Measurements from ENCODE around the gene GLDN.

GLDN gene

GRCh38 chr15:51365417-51365816 is 24.0 kb downstream of the GLDN start:
- no peak for DNase-seq

- DNase-seq = no peak
Measured at GRCh38 chr15:51366071-51366470, 24.6 kb downstream of the GLDN start.

GRCh38 chr15:51366920-51367319 is 25.5 kb downstream of the GLDN start:
- DNase-seq = no peak

- DNase-seq = no peak
Measured at GRCh38 chr15:51367322-51367976, 26.0 kb downstream of the GLDN start.

- no peak for DNase-seq
Measured at GRCh38 chr15:51368307-51368706, 26.9 kb downstream of the GLDN start.

- no peak for DNase-seq
Measured at GRCh38 chr15:51368751-51369450, 27.4 kb downstream of the GLDN start.

- no peak for DNase-seq
Measured at GRCh38 chr15:51369451-51369761, 28.0 kb downstream of the GLDN start.

GRCh38 chr15:51371266-51371665 is 29.8 kb downstream of the GLDN start:
- DNase-seq = no peak

- DNase-seq = no peak
Measured at GRCh38 chr15:51374131-51374530, 32.7 kb downstream of the GLDN start.

GRCh38 chr15:51375966-51376640 is 34.6 kb downstream of the GLDN start:
- DNase-seq = no peak

GRCh38 chr15:51377038-51377786 is 35.8 kb downstream of the GLDN start:
- no peak for DNase-seq

GRCh38 chr15:51378406-51378805 is 37.0 kb downstream of the GLDN start:
- DNase-seq = no peak

- DNase-seq = no peak
Measured at GRCh38 chr15:51379390-51379789, 37.9 kb downstream of the GLDN start.

GRCh38 chr15:51380999-51381806 is 39.7 kb downstream of the GLDN start:
- DNase-seq = no peak

- no peak for DNase-seq
Measured at GRCh38 chr15:51382787-51383186, 41.3 kb downstream of the GLDN start.

GRCh38 chr15:51386029-51386428 is 44.6 kb downstream of the GLDN start:
- DNase-seq = no peak

- no peak for DNase-seq
Measured at GRCh38 chr15:51386486-51386885, 45.0 kb downstream of the GLDN start.

GRCh38 chr15:51386960-51387698 is 45.7 kb downstream of the GLDN start:
- DNase-seq = no peak

GRCh38 chr15:51387699-51388041 is 46.2 kb downstream of the GLDN start:
- DNase-seq = no peak

- no peak for DNase-seq
Measured at GRCh38 chr15:51388726-51389125, 47.3 kb downstream of the GLDN start.

GRCh38 chr15:51390241-51390965 is 48.9 kb downstream of the GLDN start:
- no peak for DNase-seq
